Fibroblast of the aortic adventitia (primary cell): Measurements from ENCODE around the gene FAM53A. TPM values are rescaled to one million over a fixed set of nuclear protein-coding genes. Genes with fewer than 3 reads are reported as not detected.

Experiments used
- DNase-seq: peaks from one replicate; pipeline ENCODE4 v3.0.0-alpha.2; 2010; ENCODE audit warnings: low read depth
- H3K4me3 ChIP-seq: 2 replicates; pipeline ENCODE4 v1.5.1; 2011; ENCODE audit warnings: low read depth, mild to moderate bottlenecking, control low read depth, low read length, moderate library complexity
- CTCF ChIP-seq: IDR thresholded peaks from 2 replicates; pipeline ENCODE4 v1.5.1; 2011; ENCODE audit warnings: mild to moderate bottlenecking, low read length, control low read depth, inconsistent platforms; ENCODE audit not compliant: insufficient read depth
- small RNA-seq: library from RNA; depleted of rRNA; stranded (forward); fragments of <200 nt; gene quantifications from one replicate; pipeline ENCODE3, GENCODE V24; 2012
- total RNA-seq: library from RNA; depleted of rRNA; stranded (reverse); fragments of >200 nt; gene quantifications from 2 replicates; pipeline ENCODE4 v1.2.3, GENCODE V29; 2012; ENCODE audit warnings: low replicate concordance

The FAM53A gene
- total RNA-seq, 1 donor: 2.5 TPM

DNA sequence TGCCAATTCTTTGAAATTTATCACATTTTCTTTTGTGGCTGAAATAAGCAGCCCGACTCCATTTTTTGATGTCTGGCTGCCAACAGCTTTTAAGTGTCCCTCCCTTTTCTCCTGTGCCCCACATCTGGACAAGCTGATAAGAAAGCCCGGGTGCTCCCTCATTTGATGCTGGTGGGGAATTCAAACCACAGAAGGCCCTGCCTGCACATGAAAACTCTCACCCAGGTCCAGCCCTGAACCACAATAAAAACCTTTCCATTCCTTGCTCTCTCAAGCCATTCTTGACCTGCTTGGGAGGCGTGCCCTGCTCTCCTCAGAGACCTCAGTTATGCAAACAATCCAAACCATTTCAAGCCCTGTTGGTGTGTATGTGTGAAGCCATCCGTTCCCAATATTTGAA, 93.9 kb downstream of the FAM53A start:
- no peak for DNase-seq

More for the DNA sequence above, 93.9 kb downstream of the FAM53A start:
- H3K4me3 ChIP-seq: no peak overlapping the region
- no peak for TF ChIP-seq CTCF

Small RNAs within 50 kb of the gene (small RNA-seq; reads per million reads assigned to genes)
- not detected for gene RF00019

Other genes with a start within 250 kb of the FAM53A start
- 48.2 and 89.1 TPM in 2 replicates for gene SLBP, start 28.0 kb upstream of the FAM53A start, total RNA-seq
- 16.6 and 25.6 TPM in 2 replicates for gene TMEM129, start 37.0 kb upstream of the FAM53A start, total RNA-seq
- 3.2 and 23.9 TPM in 2 replicates for gene TACC3, start 37.2 kb upstream of the FAM53A start, total RNA-seq
- gene FGFR3, start 109.0 kb upstream of the FAM53A start, total RNA-seq: 0.33 and 0.45 TPM in 2 replicates
- 51.1 and 51.7 TPM in 2 replicates for gene LETM1, start 171.8 kb upstream of the FAM53A start, total RNA-seq
- gene NSD2, start 187.1 kb upstream of the FAM53A start, total RNA-seq: 50.3 and 84.7 TPM in 2 replicates